Measurements from ENCODE around the gene PRR15.
"Not testable (repeated sequence)": the region's sequence is repeated elsewhere in the genome, so short reads cannot be mapped to it uniquely, and the experiment has no call there.

Gene PRR15

GRCh38 chr7:29563590-29564495 is at the start of gene PRR15:
TSS of gene PRR15 (plus strand) at chr7:29563835. CDS start at chr7:29566330, 2,495 bp downstream.
- peak; percentile 43 for DNase-seq

GRCh38 chr7:29516491-29516890 is 47.1 kb upstream of the PRR15 start:
- no peak for DNase-seq

GRCh38 chr7:29518616-29519015 is 45.0 kb upstream of the PRR15 start:
- DNase-seq: no peak

GRCh38 chr7:29523728-29524127 is 39.9 kb upstream of the PRR15 start:
- DNase-seq: no peak

GRCh38 chr7:29527505-29528108 is 36.0 kb upstream of the PRR15 start:
- no peak for DNase-seq

GRCh38 chr7:29528526-29528925 is 35.1 kb upstream of the PRR15 start:
- not testable (repeated sequence) for DNase-seq

- no peak for DNase-seq
These were observed 25.2 kb upstream of the PRR15 start for GRCh38 chr7:29538389-29538788.

GRCh38 chr7:29539471-29539870 is 24.2 kb upstream of the PRR15 start:
- no peak for DNase-seq

GRCh38 chr7:29547421-29547820 is 16.2 kb upstream of the PRR15 start:
- no peak for DNase-seq

- no peak for DNase-seq
These were observed 14.8 kb upstream of the PRR15 start for GRCh38 chr7:29548823-29549222.

GRCh38 chr7:29552392-29552791 is 11.2 kb upstream of the PRR15 start:
- DNase-seq: no peak

- DNase-seq: no peak
These were observed 8.6 kb upstream of the PRR15 start for GRCh38 chr7:29555061-29555460.

- DNase-seq: no peak
These were observed 7.0 kb upstream of the PRR15 start for GRCh38 chr7:29556405-29557195.

- no peak for DNase-seq
These were observed 5.7 kb upstream of the PRR15 start for GRCh38 chr7:29557954-29558353.

- DNase-seq: no peak
These were observed 2.4 kb upstream of the PRR15 start for GRCh38 chr7:29561271-29561670.

GRCh38 chr7:29562307-29562706 is 1.3 kb upstream of the PRR15 start:
- no peak for DNase-seq

GRCh38 chr7:29564496-29565223 is 1.0 kb downstream of the PRR15 start:
- no peak for DNase-seq

GRCh38 chr7:29565224-29565630 is 1.6 kb downstream of the PRR15 start:
- DNase-seq: no peak

GRCh38 chr7:29565634-29565981 is 2.0 kb downstream of the PRR15 start:
- DNase-seq: no peak

GRCh38 chr7:29565982-29566746 is 2.5 kb downstream of the PRR15 start:
- DNase-seq: no peak

- DNase-seq: no peak
These were observed 3.5 kb downstream of the PRR15 start for GRCh38 chr7:29567174-29567573.

- peak; percentile 14 for DNase-seq
These were observed 6.0 kb downstream of the PRR15 start for GRCh38 chr7:29569648-29570047.
